NCI-H460 (cell line): ENCODE results near the gene GOLGA1. TPM values are rescaled to one million over a fixed set of nuclear protein-coding genes. Genes with fewer than 3 reads are reported as not detected.
"Not testable (repeated sequence)": the region's sequence is repeated elsewhere in the genome, so short reads cannot be mapped to it uniquely, and the experiment has no call there.

ENCODE experiments used
- DNase-seq: peaks from one replicate; pipeline ENCODE4 v3.0.0-alpha.2; 2016; ENCODE audit warnings: low read depth; ENCODE audit errors: extremely low read depth
- total RNA-seq: library from RNA; depleted of rRNA; stranded (reverse); fragments of >200 nt; shearing (Covaris generic); gene quantifications from 2 replicates; pipeline ENCODE4 v1.2.3, GENCODE V29; 2014

Gene GOLGA1
- total RNA-seq, 1 experiment from 2014 or later: 15.2 TPM

- no peak for DNase-seq
Observed at GRCh38 chr9:124940521-124940893, 376 bp downstream of the GOLGA1 start.

GRCh38 chr9:124939944-124940343 is 939 bp downstream of the GOLGA1 start:
- no peak for DNase-seq

GRCh38 chr9:124934290-124934689 is 6.6 kb downstream of the GOLGA1 start:
- no peak for DNase-seq

DNA sequence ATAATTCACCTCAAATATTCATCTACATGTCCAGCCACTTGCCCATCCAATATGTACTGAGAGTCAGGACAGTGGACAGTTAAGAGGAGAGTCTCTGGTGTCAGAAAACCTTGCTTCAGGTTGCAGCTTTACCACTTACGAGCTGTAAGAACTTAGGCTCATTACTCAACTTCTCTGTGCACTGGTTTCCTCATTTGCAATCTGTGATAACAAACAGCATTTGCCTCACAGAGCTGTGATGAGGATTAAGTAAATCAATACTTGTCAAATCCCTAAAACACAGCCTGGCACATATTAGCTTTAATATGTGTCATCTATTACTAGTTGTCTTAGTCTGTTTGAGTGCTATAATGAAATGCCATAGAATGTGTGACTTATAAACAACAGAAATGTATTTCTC is 8.6 kb downstream of the GOLGA1 start:
- DNase-seq: no peak

DNA sequence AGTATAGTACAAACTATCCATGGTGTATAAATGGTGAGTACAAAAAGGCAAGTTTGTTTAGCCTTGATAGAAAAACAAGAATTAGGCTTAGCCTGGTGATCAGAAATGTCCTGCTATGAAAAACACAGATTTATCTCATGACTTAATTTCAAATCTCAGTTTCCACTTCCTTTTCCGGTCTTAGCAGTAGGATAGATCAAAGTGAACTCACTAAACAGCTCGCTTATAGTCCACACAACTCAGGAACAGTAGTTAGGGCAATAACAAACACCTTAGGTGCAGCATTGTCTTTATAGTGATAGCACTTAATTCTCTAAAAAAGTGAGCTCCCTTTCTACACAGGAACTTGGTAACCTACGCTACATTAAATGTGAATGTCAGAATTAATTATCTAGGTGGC is 11.4 kb downstream of the GOLGA1 start:
- DNase-seq: no peak

DNA sequence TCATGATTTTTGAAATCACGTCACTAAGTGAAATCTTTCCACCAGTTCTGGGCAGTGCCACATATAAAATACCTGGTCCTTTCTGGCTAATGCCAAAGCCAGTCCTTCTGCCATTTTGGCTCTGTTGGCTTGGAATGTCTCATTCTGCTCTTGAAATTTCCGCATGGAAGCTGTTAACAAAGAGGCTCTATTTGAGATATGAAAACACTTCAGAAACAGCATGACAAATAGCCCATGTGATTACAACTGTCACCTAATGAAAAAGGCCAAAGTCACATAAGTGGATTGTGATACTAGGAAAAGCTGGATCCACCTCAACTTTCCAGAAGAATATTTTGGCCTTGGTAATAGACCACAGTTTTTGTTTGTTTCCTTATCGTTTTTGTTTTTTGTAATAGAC is 12.8 kb downstream of the GOLGA1 start:
- no peak for DNase-seq

DNA sequence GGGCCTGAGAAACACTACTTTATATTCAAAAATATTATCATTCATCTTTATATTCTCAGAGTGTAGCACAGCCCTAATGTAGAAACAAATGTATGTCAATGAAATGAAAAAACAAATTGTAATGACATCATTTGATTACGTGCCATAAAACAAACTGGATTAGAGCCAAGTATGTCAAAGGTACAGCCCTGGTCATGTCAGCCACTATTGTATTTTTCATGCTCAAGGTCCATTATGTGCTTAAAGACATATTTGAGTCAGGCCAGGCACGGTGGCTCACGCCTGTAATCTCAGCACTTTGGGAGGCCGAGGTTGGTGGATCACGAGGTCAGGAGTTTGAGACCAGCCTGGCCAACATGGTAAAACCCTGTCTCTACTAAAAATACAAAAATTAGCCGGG is 20.5 kb downstream of the GOLGA1 start:
- DNase-seq: not testable (repeated sequence)

- no peak for DNase-seq
Observed at GRCh38 chr9:124914753-124915405, 26.0 kb downstream of the GOLGA1 start.

- DNase-seq: no peak
Observed at GRCh38 chr9:124913378-124913777, 27.5 kb downstream of the GOLGA1 start.

GRCh38 chr9:124911766-124912165 is 29.1 kb downstream of the GOLGA1 start:
- DNase-seq: no peak

DNA sequence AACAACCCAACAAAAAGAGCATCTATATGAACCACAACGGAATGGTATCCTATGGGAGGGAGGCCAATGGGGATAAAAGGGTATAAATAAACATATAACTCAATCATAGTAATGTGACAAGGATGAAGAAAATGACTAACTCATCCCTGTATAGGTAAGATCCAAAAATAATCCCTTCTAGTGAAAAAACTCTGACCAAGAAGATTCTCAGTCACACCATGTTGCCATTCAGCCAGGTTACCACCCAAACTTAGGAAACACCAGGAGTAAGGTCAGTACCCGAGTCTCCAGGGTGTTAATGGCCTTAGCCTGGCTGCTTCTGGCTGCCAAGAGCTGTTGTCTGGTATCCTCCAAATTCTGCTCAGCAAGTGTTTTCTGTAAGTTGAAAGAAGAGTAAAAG is 32.8 kb downstream of the GOLGA1 start:
- DNase-seq: no peak

DNA sequence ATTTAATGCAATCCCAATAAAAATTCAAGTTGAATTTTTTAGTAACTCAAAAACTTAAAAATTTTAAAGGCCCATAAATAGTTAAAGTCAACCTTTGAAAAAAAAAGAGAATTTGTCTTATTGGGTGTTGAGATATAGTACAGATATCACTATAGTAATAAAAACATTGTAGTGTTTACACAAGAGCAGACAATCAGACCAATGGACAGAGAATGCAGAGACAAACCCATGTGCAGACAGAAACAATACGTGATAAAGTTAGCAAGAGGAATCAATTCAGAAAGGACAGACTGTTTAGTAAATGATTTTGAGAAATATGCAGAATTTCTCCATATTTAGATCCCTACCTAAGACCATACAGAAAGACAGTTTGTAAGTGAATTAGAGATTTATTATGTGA is 33.9 kb downstream of the GOLGA1 start:
- no peak for DNase-seq

- no peak for DNase-seq
Observed at GRCh38 chr9:124899845-124900244, 41.0 kb downstream of the GOLGA1 start.

GRCh38 chr9:124897570-124898460 is 43.1 kb downstream of the GOLGA1 start:
- DNase-seq: no peak

DNA sequence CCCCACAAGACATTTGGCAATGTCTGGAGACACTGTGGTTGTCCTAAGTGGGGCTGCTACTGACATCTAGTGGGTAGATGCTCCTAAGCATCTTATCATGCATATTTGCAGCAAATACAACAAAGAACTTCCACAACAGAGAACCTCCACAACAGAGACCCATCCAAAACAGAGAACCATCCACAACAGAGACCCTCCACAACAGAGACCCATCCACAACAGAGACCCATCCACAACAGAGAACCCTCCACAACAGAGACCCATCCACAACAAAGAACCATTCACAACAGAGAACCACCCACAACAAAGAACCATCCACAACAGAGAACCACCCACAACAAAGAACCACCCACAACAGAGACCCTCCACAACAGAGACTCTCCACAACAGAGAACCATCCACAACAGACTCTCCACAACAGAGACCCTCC is 46.1 kb downstream of the GOLGA1 start:
- DNase-seq: peak; percentile 46

GRCh38 chr9:124894035-124894740 is 46.7 kb downstream of the GOLGA1 start:
- no peak for DNase-seq

DNA sequence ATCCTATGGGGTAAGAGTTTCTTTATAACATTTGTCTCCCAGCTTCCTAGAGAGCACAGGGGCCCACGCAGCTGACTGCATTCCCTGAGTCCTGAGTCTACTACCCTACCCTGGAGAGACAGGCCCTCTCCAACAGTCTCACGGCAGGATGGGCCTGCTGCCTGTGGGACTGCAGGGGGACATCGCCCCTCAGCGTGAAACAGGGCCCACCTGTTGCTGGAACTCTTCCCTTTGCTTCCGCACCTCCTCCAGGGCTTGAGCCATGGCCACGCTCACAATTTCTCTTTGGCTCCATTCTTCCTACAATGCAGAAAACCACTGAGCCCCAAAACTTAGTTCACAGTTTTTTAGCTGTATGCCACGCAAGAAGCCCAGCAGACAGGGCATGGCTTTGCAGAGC is 50.7 kb downstream of the GOLGA1 start:
- no peak for DNase-seq

DNA sequence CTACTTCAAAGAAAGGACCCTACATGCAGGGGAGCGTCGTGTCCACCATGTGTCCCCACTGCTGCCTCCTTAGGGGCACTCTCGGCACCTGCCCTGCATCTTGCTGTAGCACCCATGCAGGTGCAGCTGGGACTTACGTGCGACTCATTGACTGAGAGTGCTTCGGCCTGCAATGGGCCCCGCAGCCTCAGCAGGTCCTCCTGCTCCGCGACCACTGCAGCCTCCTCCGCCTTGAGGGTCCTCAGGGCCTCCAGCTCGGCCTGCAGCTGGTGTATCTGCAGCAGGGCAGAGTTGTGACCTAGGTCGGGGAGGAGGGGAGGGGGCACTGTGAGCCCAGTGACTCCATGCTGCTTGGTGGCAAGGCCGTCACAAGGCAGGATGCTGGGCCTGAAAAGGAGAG is 51.9 kb downstream of the GOLGA1 start:
- DNase-seq: no peak

- no peak for DNase-seq
Observed at GRCh38 chr9:124887832-124888231, 53.1 kb downstream of the GOLGA1 start.

- DNase-seq: no peak
Observed at GRCh38 chr9:124886866-124887492, 53.9 kb downstream of the GOLGA1 start.

GRCh38 chr9:124886461-124886860 is 54.4 kb downstream of the GOLGA1 start:
- no peak for DNase-seq
